Caco-2 (cell line): ENCODE measurements around the gene AJUBA. TPM values are rescaled to one million over a fixed set of nuclear protein-coding genes. Genes with fewer than 3 reads are reported as not detected.

Source experiments
- BruUV-seq: library from RNA; stranded (reverse); fragments of 400-500 nt; replicated peaks from 2 replicates; lab custom pipeline; 2021; lab: Mats Ljungman, UMichigan
- CTCF ChIA-PET: fragments of 300-600 bp; sonication (Branson Sonifier 250); formaldehyde crosslinking; loops from one replicate; lab custom pipeline; 2022; ENCODE audit warnings: antibody characterized with exemption; lab: Charles Lee
- POLR2A ChIA-PET: fragments of 300-600 bp; sonication (Branson Sonifier 250); formaldehyde crosslinking; loops from one replicate; lab custom pipeline; 2022; ENCODE audit warnings: antibody characterized with exemption; lab: Charles Lee
- DNase-seq, 2 experiments: peaks; one replicate each; pipeline versions ENCODE4 v3.0.0 to v3.0.0-alpha.2; 2020 to 2022
- H3K27me3 ChIP-seq: replicated peaks from 2 replicates; pipeline ENCODE4 v1.6.0; 2011; ENCODE audit warnings: low read length; ENCODE audit not compliant: control insufficient read depth, insufficient read depth
- H3K36me3 ChIP-seq: 2 replicates; pipeline ENCODE4 v1.5.1; 2011; ENCODE audit warnings: low read length; ENCODE audit not compliant: control insufficient read depth, insufficient read depth
- H3K4me1 ChIP-seq: fragments of 250-450 bp; sonication (Bioruptor Pico); 2 replicates; pipeline ENCODE4 v1.5.1; 2020; ENCODE audit warnings: mild to moderate bottlenecking
- H3K4me3 ChIP-seq: 2 replicates; pipeline ENCODE4 v1.5.1; 2011; ENCODE audit warnings: low read depth, mild to moderate bottlenecking, control low read depth, low read length
- H3K9me3 ChIP-seq: fragments of 250-450 bp; sonication (Bioruptor Pico); 2 replicates; pipeline ENCODE4 v1.5.1; 2020; ENCODE audit warnings: mild to moderate bottlenecking, moderate library complexity
- H3K27ac Mint-ChIP-seq: one replicate; pipeline ENCODE4 v1.8.0; 2022; ENCODE audit warnings: mixed read lengths; ENCODE audit not compliant: unreplicated experiment
- H3K27me3 Mint-ChIP-seq: one replicate; pipeline ENCODE4 v1.8.0; 2022; ENCODE audit warnings: mixed read lengths; ENCODE audit not compliant: insufficient read depth, unreplicated experiment
- H3K36me3 Mint-ChIP-seq: one replicate; pipeline ENCODE4 v1.8.0; 2022; ENCODE audit warnings: mild to moderate bottlenecking, mixed read lengths; ENCODE audit not compliant: insufficient read depth, unreplicated experiment
- H3K4me1 Mint-ChIP-seq: one replicate; pipeline ENCODE4 v1.8.0; 2022; ENCODE audit warnings: low read depth, mixed read lengths; ENCODE audit not compliant: unreplicated experiment
- H3K4me3 Mint-ChIP-seq: one replicate; pipeline ENCODE4 v1.8.0; 2022; ENCODE audit warnings: mild to moderate bottlenecking, moderate library complexity, mixed read lengths; ENCODE audit not compliant: unreplicated experiment
- H3K9me3 Mint-ChIP-seq: one replicate; pipeline ENCODE4 v1.8.0; 2022; ENCODE audit warnings: mixed read lengths; ENCODE audit not compliant: unreplicated experiment
- CTCF ChIP-seq, 2 experiments: fragments of 200-600 bp in 1 of 2; IDR thresholded peaks; 1 replicate in 1 of 2; 2 replicates in 1 of 2; pipeline versions ENCODE4 v1.5.1 to v1.8.0; 2011 to 2022; ENCODE audit warnings: antibody characterized with exemption in 1 of 2, control low read depth in 1 of 2, inconsistent platforms in 1 of 2, low read depth in 1 of 2, low read length in 1 of 2, mild to moderate bottlenecking in 1 of 2, moderate library complexity in 1 of 2; ENCODE audit not compliant: insufficient read depth in 1 of 2, severe bottlenecking in 1 of 2, unreplicated experiment in 1 of 2
- intact Hi-C: fragments of 100-400 bp; cut with micrococcal nuclease; formaldehyde crosslinking; loops from one replicate; pipeline ENCODE4 v1.10.0; 2022; ENCODE audit not compliant: unreplicated experiment
- total RNA-seq: library from RNA; stranded (reverse); gene quantifications from 2 replicates; pipeline ENCODE4 v1.2.3, GENCODE V29; 2022

The AJUBA gene
- total RNA-seq, 1 experiment from 2014 or later: 211 TPM

GRCh38 chr14:22945642-22946041, 36.7 kb downstream of the AJUBA start:
- ChIA-PET POLR2A (no interaction called here), CTCF (interaction anchor here (0.7 to 1.3 kb wide), 2 partner anchors 16 to 41 kb away, joined by 3 read pairs; partner anchors contain the start of gene PRMT5)
- no peak overlapping the region for H3K27ac Mint-ChIP-seq
- no peaks in the 10 kb centered on the region for H3K27me3 ChIP-seq
- no TSS peak for BruUV-seq
- no peak for TF ChIP-seq CTCF (IDR thresholded peaks at IDR 0.05; ENCODE audit: insufficient read depth in 1 of 2, low read depth in 1 of 2, low read length in 1 of 2, severe bottlenecking in 1 of 2, unreplicated experiment in 1 of 2)
- no peaks in the 10 kb centered on the region for H3K9me3 Mint-ChIP-seq
- no peaks in the 10 kb centered on the region for H3K4me1 Mint-ChIP-seq
- H3K9me3 ChIP-seq: no peaks in the 10 kb centered on the region
- no peak overlapping the region for H3K4me3 Mint-ChIP-seq
- H3K4me1 ChIP-seq: no peaks in the 10 kb centered on the region
- H3K36me3 ChIP-seq: no peaks in the 10 kb centered on the region; the same call in none of the 2 replicates
- intact Hi-C loops: no loop called here
- no peak for DNase-seq
- H3K27me3 Mint-ChIP-seq: no peaks in the 10 kb centered on the region
- peaks cover 54% of the 10 kb centered on the region for H3K36me3 Mint-ChIP-seq
- no peak overlapping the region for H3K4me3 ChIP-seq

- no peaks in the 10 kb centered on the region; the same call in 1 of the 2 replicates for H3K36me3 ChIP-seq
- no peaks in the 10 kb centered on the region for H3K4me1 ChIP-seq
- intact Hi-C loops: loop anchor here (2.0 kb wide), 1 partner anchor 17 kb away; the partner anchor contains the start of gene HAUS4
- H3K4me3 ChIP-seq: no peak overlapping the region
- Mint-ChIP-seq H3K27me3 (no peaks in the 10 kb centered on the region), H3K4me1 (no peaks in the 10 kb centered on the region), H3K36me3 (peaks cover 25% of the 10 kb centered on the region), H3K27ac (no peak overlapping the region), H3K9me3 (no peaks in the 10 kb centered on the region), H3K4me3 (no peak overlapping the region)
- H3K9me3 ChIP-seq: no peaks in the 10 kb centered on the region
- TF ChIP-seq CTCF (IDR thresholded peaks at IDR 0.05; ENCODE audit: insufficient read depth in 1 of 2, low read depth in 1 of 2, low read length in 1 of 2, severe bottlenecking in 1 of 2, unreplicated experiment in 1 of 2): no peak
- ChIA-PET CTCF (interaction anchor here (0.9 kb wide), 1 partner anchor 10 kb away, joined by 3 read pairs; the partner anchor contains the start of gene PRMT5), POLR2A (interaction anchor here (0.5 kb wide), 1 partner anchor 88 kb away, joined by 6 read pairs; no protein-coding TSS in a partner anchor)
- no TSS peak for BruUV-seq
- DNase-seq: no peak
- no peaks in the 10 kb centered on the region for H3K27me3 ChIP-seq
These were observed 42.7 kb downstream of the AJUBA start for GRCh38 chr14:22939684-22940083.

- no peak overlapping the region for H3K4me3 ChIP-seq
- H3K27me3 Mint-ChIP-seq: no peaks in the 10 kb centered on the region
- no TSS peak for BruUV-seq
- no peaks in the 10 kb centered on the region for H3K9me3 ChIP-seq
- no peak for TF ChIP-seq CTCF (IDR thresholded peaks at IDR 0.05; ENCODE audit: insufficient read depth in 1 of 2, low read depth in 1 of 2, low read length in 1 of 2, severe bottlenecking in 1 of 2, unreplicated experiment in 1 of 2)
- peaks cover 10% of the 10 kb centered on the region; the same call in 1 of the 2 replicates for H3K4me1 ChIP-seq
- ChIA-PET CTCF (interaction anchor here (0.5 kb wide), 1 partner anchor 127 kb away, joined by 5 read pairs; no protein-coding TSS in a partner anchor), POLR2A (no interaction called here)
- H3K4me3 Mint-ChIP-seq: no peak overlapping the region
- intact Hi-C loops: no loop called here
- H3K9me3 Mint-ChIP-seq: no peaks in the 10 kb centered on the region
- H3K4me1 Mint-ChIP-seq: peaks cover 20% of the 10 kb centered on the region
- H3K27ac Mint-ChIP-seq: no peak overlapping the region
- DNase-seq: no peak
- peaks cover 6% of the 10 kb centered on the region for H3K36me3 Mint-ChIP-seq
- H3K27me3 ChIP-seq: no peaks in the 10 kb centered on the region
- H3K36me3 ChIP-seq: no peaks in the 10 kb centered on the region; the same call in 1 of the 2 replicates
These were observed 47.2 kb downstream of the AJUBA start for GRCh38 chr14:22935156-22935555.
